ENCODE data around the gene ANKRD44.

The ANKRD44 gene

DNA sequence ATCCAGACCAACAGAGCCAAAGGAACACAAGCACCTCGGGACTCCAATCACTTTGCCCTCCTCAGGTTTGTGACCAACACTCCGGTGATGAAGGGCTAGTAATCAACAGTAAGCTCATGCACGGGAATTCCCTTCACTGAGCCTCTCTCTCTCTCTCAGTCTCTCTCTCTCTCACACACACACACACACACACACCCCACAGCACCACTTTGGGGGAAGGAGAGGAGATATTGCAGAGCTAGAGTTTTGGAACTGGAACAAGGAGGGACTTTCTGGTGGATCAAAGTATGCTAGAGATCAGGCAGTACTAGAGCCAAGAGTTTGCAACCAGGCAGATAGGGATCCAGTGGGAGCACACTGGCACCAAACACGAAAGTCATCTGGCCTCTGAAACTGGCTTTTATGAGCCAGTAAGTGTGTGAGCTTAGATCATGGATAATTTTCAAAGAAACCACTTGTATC is 98.7 kb downstream of the ANKRD44 start:
- in situ Hi-C loops (cut with MboI; ENCODE audit: low sequenced_read_pairs) = no loop called here

DNA sequence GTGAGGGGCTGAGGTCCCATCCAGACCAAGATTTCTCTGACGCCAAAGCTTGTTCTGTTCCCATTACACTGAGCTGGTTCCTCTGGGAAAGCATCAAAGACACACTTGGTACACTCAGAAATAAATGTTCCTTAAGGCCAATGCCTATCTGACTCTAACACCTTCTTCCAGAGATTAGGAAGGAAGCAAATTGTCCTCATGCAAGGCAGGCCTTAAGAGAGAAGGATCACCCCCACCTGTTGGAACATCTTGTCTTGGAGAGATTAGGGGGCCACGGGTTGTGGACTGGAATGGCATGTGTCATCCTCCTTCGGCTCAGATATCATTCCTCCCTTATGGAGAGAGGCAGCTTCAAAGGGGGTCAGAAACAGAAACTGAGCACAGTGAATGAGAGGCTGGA is 100.2 kb downstream of the ANKRD44 start:
- in situ Hi-C loops (cut with MboI; ENCODE audit: low sequenced_read_pairs) = no loop called here

DNA sequence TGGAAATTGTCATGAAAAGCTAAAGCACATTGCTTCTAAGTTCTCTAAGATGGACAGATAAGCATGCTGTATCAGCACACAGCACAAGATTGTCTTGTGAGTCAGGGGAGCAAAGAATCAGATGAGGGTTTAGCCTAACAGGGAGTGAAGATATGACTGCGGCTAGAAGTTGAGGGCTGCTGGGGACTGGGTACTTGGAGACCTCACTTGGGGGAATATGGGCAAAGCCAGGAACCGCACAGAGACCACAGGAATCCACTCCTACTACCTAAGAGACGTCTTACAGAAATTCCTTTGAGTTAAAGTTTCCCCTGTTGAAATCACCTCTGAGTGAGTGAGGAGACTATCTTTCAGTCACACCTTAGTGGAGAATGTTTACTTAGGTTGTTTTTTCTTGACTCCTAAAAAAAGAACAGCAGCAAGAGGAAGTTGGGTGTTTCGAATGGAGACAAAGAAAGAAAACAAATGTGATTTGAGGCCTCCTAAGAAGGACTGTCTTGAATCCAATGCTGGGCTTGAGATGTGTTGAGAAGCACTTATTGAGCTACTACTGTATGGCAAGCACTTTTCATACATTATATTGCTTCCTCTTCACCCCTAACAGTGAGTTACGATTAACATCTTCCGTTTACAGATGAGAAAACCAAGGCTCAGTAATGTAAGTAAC is 100.7 kb downstream of the ANKRD44 start:
- in situ Hi-C loops (cut with MboI; ENCODE audit: low sequenced_read_pairs) = loop anchor here (10.0 kb wide), 1 partner anchor 95 kb away; no protein-coding TSS in a partner anchor

DNA sequence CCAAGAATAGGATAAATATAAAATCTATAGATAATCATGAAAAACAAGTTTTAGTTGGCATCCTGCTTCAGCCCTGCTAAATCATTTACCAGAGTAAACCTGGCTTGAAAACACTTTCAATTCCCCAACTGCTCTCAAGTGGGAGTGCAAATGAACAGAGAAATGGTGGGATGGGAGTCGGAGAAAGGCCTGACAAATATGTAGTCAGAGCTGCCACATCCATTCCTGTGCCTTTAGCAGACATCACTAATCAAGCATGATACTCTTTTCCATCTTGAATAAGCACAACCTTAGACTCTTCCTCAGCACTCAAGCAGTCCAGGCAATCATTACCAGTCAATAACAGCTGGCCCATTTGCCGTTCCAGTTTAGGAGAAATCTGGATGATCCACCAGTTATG is 101.3 kb downstream of the ANKRD44 start:
- in situ Hi-C loops (cut with MboI; ENCODE audit: low sequenced_read_pairs) = loop anchor here (10.0 kb wide), 1 partner anchor 96 kb away; no protein-coding TSS in a partner anchor

DNA sequence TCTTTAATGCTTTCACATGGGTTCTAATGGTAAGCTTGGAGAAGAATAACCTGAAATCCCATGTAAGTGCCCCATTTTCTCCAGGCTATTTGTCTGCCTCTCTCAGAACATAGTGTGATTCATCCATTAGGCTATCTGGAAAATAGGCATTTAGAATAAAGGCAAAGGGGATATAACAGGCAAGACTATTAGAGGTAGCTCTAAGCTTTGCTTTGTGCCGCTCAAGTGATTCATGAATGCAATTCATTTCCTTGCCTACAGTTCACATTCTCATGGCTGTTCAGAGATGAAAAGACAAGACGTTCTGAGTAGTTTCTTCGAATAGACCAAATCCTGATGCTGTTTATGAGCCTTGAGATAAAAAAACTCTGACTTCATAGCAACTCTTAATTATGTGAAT is 101.7 kb downstream of the ANKRD44 start:
- in situ Hi-C loops (cut with MboI; ENCODE audit: low sequenced_read_pairs) = loop anchor here (10.0 kb wide), 1 partner anchor 96 kb away; no protein-coding TSS in a partner anchor

DNA sequence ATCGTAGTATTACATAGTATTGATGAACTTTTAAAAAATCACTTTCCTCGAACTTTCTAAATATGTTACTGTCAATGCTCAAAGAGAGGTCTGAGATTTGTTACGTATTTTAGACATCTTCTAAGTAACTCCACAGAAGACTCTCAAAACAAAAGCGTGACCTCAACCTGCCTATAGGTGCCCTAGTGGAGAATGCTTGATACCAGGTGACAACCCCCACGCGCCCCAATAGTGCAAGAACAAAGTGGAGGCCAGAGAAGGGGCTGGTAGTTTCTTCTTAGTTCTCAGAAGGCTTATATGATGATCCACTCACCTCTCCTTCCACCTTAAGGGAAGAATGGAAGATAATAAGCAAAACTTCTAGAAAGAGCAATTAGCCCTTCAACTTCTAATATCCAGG is 102.6 kb downstream of the ANKRD44 start:
- in situ Hi-C loops (cut with MboI; ENCODE audit: low sequenced_read_pairs) = loop anchor here (10.0 kb wide), 1 partner anchor 97 kb away; no protein-coding TSS in a partner anchor

DNA sequence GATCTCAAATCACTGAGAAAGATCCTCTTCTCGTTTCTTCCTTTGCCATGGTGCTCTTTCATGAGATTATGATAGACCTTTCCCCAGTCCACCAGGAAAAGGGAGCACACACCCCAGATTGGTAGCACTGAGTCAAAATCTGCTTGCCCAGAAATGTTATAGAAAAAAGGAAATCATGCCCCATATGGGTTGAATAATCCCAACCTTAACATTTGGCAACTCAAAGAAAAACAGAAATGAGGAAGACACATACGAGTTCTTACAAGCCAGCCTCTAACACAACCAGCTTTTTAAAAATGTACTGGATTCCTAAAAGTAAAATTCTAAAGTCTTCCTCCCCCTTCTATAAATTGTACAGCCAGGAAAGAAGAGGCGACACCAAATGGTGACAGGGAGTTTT is 103.0 kb downstream of the ANKRD44 start:
- in situ Hi-C loops (cut with MboI; ENCODE audit: low sequenced_read_pairs) = loop anchor here (10.0 kb wide), 1 partner anchor 97 kb away; no protein-coding TSS in a partner anchor

DNA sequence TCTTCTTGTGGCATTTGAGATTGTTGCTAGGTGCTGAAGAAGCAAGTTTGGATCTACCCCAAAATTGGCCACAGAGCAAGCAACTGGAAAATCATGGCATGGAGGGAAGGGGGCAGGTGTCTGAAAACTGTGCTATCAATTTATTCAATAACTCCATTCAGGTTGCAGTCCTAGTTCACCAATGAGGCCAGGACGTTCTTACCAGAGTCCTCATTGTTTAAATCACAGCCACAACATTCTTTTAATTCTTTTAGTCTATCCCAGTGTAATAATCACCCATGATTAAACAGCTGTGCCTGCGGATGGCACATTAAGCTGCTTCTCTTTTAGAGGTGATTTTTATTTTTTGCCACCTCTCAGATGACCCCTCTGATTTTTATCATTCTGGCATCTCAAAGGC is 103.5 kb downstream of the ANKRD44 start:
- in situ Hi-C loops (cut with MboI; ENCODE audit: low sequenced_read_pairs) = loop anchor here (10.0 kb wide), 1 partner anchor 98 kb away; no protein-coding TSS in a partner anchor

DNA sequence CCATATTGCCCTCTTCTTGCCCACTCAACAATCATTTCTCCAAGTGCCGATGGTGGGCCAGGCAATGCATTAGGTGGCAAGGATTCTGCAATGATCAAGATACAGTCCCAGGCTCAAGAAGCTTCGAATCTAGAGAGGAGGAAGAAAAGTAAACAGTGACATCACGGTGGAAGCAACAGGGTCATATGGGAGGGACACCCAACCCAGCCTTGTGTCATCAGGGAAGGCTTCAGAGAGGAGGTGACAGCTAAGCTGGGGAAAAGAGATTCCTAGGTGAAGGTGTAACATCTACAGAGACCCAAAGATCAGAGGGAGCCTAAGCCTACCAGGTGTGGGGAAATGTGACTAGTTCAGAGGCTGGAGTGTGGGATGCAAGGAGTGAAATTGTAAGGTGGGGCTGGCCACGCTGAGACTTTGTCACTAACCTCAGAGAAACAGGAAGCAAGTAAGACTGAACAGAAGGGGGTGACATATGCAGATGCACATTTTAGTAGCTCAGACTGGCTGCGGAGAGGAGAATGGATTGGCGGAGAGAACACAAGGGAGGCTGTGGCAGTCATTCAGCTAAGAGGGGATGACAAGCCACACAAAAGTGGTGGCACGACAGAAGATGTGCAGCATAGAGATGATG is 104.9 kb downstream of the ANKRD44 start:
- in situ Hi-C loops (cut with MboI; ENCODE audit: low sequenced_read_pairs) = loop anchor here (10.0 kb wide), 1 partner anchor 99 kb away; no protein-coding TSS in a partner anchor

DNA sequence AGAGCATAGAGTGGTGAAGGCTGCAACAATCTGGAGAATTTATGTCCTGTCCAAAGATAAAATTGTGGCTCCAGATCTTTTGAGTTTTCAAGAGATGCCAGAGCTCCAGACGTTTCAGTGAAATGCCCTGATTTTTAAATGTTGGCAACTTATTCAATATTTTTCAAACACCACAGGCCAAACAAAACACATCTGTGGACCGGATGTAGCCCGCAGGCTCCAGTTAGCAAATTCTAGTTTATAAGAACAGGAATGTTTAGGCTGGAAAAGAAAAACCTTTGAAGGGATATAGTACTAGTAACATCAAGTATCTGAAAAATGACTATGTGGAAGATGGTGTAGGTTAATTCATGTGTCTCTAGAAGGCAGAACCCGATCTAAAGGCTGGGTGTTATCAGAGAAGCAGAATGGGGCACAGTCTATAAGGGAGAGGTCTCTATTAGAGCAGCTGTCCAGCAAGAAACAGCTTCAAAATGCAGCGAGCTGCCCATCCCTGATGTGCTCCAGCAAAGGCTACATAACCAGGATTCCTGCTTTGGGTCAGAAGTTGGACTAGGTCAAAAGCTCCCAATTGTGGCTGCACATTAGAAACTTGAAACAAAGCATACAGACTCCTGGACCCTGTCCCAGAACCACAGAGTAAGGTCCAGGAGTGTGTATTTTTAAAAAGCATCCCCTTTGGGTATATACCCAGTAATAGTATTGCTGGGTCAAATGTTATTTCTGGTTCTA is 105.9 kb downstream of the ANKRD44 start:
- in situ Hi-C loops (cut with MboI; ENCODE audit: low sequenced_read_pairs) = loop anchor here (10.0 kb wide), 1 partner anchor 100 kb away; no protein-coding TSS in a partner anchor

DNA sequence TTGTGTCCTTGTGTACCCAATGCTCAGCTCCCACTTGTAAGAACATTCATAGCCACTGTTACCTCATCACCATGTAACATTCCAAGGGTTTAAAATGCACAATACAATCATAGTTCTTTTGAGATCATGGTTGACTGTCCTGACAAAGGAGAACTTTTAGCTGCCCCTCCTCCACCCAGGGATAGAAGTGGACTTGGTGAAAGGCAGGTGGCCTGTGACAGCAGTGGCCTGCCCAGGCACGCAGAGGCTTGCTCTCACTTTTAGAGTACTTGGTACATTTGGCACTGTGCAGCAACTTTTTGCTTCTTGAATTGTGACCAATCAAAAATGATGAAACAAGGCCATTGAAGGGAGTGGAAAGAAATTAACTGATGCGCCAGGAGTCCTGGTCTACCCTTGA is 108.7 kb downstream of the ANKRD44 start:
- in situ Hi-C loops (cut with MboI; ENCODE audit: low sequenced_read_pairs) = loop anchor here (10.0 kb wide), 1 partner anchor 103 kb away; no protein-coding TSS in a partner anchor

DNA sequence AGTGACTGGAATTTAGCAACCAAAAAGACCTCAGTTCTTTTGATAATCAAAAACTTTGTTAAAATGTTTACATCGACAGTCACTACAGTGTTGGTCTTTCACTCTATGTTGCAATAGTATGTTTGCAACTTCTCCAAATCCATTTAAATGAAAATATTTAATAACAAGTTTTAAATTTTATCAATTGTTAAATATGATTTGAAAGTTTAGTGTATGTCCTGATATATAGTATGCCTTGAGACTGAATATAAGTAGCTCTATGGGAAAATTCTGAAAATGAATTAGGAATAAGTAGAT is 109.9 kb downstream of the ANKRD44 start:
- in situ Hi-C loops (cut with MboI; ENCODE audit: low sequenced_read_pairs) = loop anchor here (10.0 kb wide), 1 partner anchor 104 kb away; no protein-coding TSS in a partner anchor

DNA sequence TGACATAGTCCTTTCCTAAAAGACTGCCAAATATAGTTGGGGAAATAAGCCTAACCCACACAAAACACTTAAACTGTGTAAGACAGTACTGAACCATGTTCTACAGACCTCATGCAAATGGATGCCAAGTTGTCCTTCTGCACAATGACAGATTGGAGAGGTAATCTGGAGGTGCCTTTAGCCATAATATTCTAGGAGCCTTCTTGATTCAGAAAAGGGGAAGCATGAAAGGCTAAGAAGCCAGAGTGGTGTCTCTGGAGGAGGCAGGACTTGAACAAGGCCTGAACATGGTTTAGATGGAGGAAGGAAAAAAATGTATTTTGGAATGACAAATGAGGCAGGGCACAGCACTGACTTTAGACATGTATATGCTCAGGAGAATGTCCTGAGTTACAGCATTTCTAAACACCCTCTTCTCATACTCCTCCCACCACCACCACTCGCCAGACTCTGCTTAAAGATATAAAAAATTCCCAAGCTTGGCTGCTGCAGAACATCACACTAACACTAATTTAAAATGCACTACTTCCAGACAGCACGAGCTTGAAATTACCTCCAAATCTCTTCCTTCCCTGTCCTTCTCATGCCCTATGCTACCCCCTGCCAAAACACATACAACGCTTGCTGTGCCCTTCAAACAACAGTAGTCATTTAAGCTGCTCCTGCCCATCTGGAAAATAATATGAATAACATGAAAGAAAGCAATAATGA is 110.4 kb downstream of the ANKRD44 start:
- in situ Hi-C loops (cut with MboI; ENCODE audit: low sequenced_read_pairs) = loop anchor here (10.0 kb wide), 1 partner anchor 105 kb away; no protein-coding TSS in a partner anchor

DNA sequence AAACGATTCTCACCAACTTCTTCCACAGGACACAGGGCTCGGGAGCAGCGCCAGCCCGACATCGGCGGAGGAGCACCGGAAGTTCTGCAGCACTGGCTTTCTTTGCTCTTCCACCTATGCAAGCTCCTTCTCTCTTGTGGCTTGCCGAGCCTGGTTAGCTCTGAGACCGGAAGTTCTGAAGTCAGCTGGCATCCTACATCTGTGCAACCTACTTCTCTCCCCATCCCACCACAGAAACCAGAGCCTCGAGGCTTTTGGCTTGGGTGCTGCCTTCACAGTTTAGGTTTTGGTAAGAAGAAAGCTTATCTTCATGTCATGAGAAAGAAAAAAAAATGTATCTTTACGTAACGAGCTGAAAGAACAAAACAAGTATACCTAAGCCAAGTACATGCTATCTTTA is 111.7 kb downstream of the ANKRD44 start:
- in situ Hi-C loops (cut with MboI; ENCODE audit: low sequenced_read_pairs) = no loop called here

DNA sequence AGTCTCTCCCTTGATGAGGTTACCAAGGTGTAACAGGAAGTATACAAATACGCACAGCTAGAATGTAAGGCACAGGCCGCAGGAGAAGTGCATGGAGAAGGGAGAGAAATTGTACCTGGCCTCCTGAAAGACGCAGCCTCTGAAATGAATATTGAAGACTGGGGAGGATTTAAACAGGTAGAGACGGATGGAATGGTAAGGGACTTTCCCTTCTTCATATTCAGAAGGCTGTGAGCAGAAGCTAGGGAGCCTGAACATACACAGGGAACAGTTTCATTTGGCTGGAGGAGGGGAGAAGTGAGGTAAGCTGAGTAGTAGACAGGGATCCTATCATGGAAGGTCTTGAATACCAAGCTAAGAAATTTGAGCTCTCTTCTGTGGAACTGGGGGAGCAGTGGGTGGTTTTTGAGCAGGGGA is 112.7 kb downstream of the ANKRD44 start:
- in situ Hi-C loops (cut with MboI; ENCODE audit: low sequenced_read_pairs) = no loop called here

DNA sequence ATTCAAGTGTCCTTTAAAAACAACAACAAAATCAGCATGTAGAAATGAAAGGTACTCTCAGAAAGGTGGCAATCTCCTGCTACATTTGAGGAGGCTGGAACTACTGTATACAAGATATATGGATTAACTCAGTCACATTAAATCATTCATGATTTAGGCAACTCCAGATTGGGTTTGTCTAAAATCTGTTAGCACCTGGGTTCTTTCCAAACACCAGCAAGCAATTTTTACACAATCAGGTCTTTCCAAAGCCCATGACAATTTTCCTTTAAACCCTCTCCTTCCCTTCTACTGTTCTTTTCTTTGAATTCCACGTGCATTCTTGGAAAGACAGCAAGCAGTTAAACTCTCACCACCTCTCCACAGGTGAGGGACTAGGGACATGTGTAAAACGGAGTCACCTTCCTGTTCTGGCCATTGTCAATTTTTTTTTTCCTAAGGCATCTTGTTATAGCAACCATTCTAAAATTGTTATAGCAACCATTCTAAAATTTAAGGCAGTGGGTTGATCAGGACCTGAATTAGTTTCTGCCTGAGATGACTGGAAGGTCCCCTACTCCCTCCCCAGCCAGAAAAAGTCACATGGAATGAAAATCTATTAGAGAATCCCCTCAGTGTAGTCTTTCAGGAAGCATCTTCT is 113.9 kb downstream of the ANKRD44 start:
- in situ Hi-C loops (cut with MboI; ENCODE audit: low sequenced_read_pairs) = no loop called here

DNA sequence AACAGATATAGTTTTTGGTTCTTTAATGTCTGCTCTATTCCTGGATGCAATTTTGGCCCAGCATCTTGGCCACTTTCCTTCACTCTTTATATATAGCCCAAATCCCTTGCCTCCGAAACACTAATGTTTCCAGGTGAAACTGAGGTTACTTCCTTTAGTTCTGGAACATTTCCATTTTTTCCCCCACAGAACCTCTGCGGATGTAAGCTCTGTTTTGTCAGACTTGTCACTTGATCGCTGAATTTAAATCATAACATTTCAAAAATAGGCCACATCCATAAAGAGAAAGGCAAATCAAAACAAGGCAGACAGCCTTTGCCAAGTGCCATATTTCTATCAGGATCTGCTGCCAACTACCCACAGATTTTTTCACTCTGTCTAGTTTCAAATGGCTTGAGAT is 115.1 kb downstream of the ANKRD44 start:
- in situ Hi-C loops (cut with MboI; ENCODE audit: low sequenced_read_pairs) = no loop called here

DNA sequence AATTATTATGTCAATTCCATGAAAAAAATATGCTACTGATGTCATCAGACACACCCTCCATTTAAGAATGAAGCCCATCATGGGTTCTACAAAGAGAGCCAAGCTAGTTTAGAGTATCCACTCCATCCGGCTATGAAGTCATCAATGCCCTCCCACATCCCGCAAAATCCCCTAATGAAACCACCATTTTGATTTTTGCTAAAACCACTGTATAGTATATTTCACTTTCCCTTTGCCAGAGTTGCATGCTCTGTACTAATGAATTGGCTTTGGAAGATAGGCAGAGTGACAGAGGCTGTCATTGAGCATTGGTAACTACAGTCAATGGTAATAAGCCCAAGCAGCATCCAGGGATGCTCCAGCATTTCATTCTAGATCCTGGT is 118.6 kb downstream of the ANKRD44 start:
- in situ Hi-C loops (cut with MboI; ENCODE audit: low sequenced_read_pairs) = no loop called here

DNA sequence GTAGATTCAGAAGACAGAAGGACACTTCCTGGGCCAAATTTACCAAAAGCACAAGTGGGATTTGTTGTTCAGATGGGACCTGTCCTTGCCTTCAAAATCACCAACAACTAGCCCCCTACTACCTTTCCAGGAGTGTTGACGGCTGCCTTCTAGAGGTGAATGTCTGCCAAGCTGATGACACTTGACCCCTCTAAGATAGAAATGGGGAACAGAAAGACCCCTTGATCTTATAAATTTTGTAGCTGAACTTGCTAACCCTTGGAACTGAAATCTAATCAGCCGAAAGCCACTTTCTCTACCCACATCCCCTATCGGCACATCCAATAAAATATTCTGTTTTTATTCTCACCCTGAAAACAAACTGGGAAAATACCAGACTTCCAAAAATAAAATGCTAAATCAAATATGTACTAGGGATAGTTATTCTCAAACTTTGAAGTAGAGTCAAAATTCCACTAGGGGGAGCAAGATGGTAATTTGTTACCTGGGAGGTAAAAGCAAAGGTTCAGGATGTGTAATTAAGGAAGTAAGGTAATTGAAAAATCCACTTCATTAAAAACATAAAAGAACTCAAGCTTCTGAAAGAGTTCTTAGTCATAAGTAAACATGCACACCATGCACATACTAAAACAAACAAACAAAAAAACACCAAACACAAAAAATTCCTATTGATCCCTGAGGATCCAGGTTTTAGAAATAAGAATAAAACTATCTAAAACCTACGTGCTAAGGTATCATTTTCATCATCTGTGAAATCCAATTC is 119.2 kb downstream of the ANKRD44 start:
- in situ Hi-C loops (cut with MboI; ENCODE audit: low sequenced_read_pairs) = no loop called here

DNA sequence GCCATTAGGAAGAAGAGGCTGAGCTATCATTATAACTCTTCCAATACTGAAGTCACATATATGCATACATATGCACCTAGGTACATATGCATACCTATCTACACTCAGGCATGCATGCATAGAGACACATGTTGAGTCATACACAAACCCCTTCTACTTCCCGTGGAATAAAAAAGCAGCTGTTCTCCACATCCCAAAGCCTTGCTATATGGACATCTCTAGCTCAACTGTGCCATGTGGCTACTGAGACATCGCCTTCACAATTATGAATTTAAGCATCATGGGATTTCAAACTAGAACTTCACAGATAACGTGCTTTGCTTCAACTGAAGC is 120.5 kb downstream of the ANKRD44 start:
- in situ Hi-C loops (cut with MboI; ENCODE audit: low sequenced_read_pairs) = no loop called here

Data from HL-60/S4 treated with phorbol 12-myristate 13-acetate at 8.2 ng/mL for 4 days and 3 days (cell line).